ENCODE results near the gene SCYGR6. TPM values are rescaled to one million over a fixed set of nuclear protein-coding genes. Genes with fewer than 3 reads are reported as not detected.

SCYGR6 gene
- total RNA-seq, 1 experiment from 2014 or later: not detected

GRCh38 chr2:227713291-227713690, 11.3 kb downstream of the SCYGR6 start:
- Histone ChIP-seq H3K4me3 (replicated peaks in 1 of 2; ENCODE audit: low read depth in 1 of 2, low read length in 2 of 2) (no peak overlapping the region), H3K9me2 (ENCODE audit: insufficient read depth) (no peaks in the 10 kb centered on the region), H3K4me1 (ENCODE audit: control insufficient read depth in 1 of 2, insufficient read depth in 2 of 2, low read length in 2 of 2) (no peaks in the 10 kb centered on the region), H3K27ac (ENCODE audit: low read depth, low read length) (no peak overlapping the region), H3K79me2 (ENCODE audit: insufficient read depth, low read length) (no peaks in the 10 kb centered on the region), H3K4me2 (ENCODE audit: low read length) (no peak overlapping the region), H3K36me3 (ENCODE audit: control insufficient read depth in 1 of 2, insufficient read depth in 2 of 2, low read length in 2 of 2) (no peaks in the 10 kb centered on the region), H3K9ac (ENCODE audit: low read length) (no peak overlapping the region), H2AFZ (ENCODE audit: low read depth, low read length, poor library complexity, severe bottlenecking) (no peak overlapping the region), H4K20me1 (ENCODE audit: insufficient read depth) (no peaks in the 10 kb centered on the region), H3K27me3 (ENCODE audit: insufficient read depth, low read length) (no peaks in the 10 kb centered on the region), H3K9me3 (ENCODE audit: control insufficient read depth in 1 of 2, insufficient read depth in 1 of 2, low read depth in 1 of 2, low read length in 2 of 2) (no peaks in the 10 kb centered on the region)
- TF ChIP-seq, protein P1, sequence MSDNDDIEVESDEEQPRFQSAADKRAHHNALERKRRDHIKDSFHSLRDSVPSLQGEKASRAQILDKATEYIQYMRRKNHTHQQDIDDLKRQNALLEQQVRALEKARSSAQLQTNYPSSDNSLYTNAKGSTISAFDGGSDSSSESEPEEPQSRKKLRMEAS (IDR thresholded peaks at IDR 0.05): no peak
- TF ChIP-seq RAD21 (IDR thresholded peaks at IDR 0.05; ENCODE audit: low read depth): no peak
- ATAC-seq: no peak
- DNase-seq (ENCODE audit: low read depth, low spot score): no peak
- no TSS peak for BruUV-seq (replicated peaks)
- POLR2A ChIA-PET: no interaction called here
- RAD21 ChIA-PET (ENCODE audit: low non-redundant PET in 1 of 2, low total read pairs in 2 of 2, uncharacterized antibody in 2 of 2, unreplicated experiment in 2 of 2): no interaction called here
- intact Hi-C loops (cut with micrococcal nuclease): no loop called here
- CTCF ChIA-PET: no interaction called here

- POLR2A ChIA-PET: no interaction called here
- H3K27ac ChIP-seq (ENCODE audit: low read depth, low read length): no peak overlapping the region
- H3K4me2 ChIP-seq (ENCODE audit: low read length): no peak overlapping the region
- CTCF ChIA-PET: no interaction called here
- TF ChIP-seq EZH2 (IDR thresholded peaks at IDR 0.05) (no peak), SIN3A (IDR thresholded peaks at IDR 0.05; ENCODE audit: low read depth) (no peak), CBX3 (IDR thresholded peaks at IDR 0.05; ENCODE audit: low read depth) (no peak), POLR2A (IDR thresholded peaks at IDR 0.05; ENCODE audit: borderline replicate concordance, extremely low read depth, insufficient read depth, insufficient read length) (no peak), SP1 (IDR thresholded peaks at IDR 0.05; ENCODE audit: low read depth) (no peak), YY1 (IDR thresholded peaks at IDR 0.05; ENCODE audit: extremely low read depth, insufficient replicate concordance, low read depth, low read length) (no peak), POLR2AphosphoS5 (IDR thresholded peaks at IDR 0.05; ENCODE audit: low read depth, low read length) (no peak), ELF1 (IDR thresholded peaks at IDR 0.05; ENCODE audit: borderline replicate concordance, low read depth) (no peak), RAD21 (IDR thresholded peaks at IDR 0.05; ENCODE audit: low read depth) (no peak), SRF (IDR thresholded peaks at IDR 0.05; ENCODE audit: low read depth) (no peak)
- no peaks in the 10 kb centered on the region for H3K36me3 ChIP-seq (ENCODE audit: control insufficient read depth in 1 of 2, insufficient read depth in 2 of 2, low read length in 2 of 2)
- H4K20me1 ChIP-seq (ENCODE audit: insufficient read depth): no peaks in the 10 kb centered on the region
- intact Hi-C loops (cut with micrococcal nuclease): no loop called here
- H3K4me3 ChIP-seq (replicated peaks in 1 of 2; ENCODE audit: low read depth in 1 of 2, low read length in 2 of 2): no peak overlapping the region
- H2AFZ ChIP-seq (ENCODE audit: low read depth, low read length, poor library complexity, severe bottlenecking): no peak overlapping the region
- H3K79me2 ChIP-seq (ENCODE audit: insufficient read depth, low read length): no peaks in the 10 kb centered on the region
- no peaks in the 10 kb centered on the region for H3K9me2 ChIP-seq (ENCODE audit: insufficient read depth)
- H3K9me3 ChIP-seq (ENCODE audit: control insufficient read depth in 1 of 2, insufficient read depth in 1 of 2, low read depth in 1 of 2, low read length in 2 of 2): no peaks in the 10 kb centered on the region
- no peaks in the 10 kb centered on the region for H3K27me3 ChIP-seq (ENCODE audit: insufficient read depth, low read length)
- H3K4me1 ChIP-seq (ENCODE audit: control insufficient read depth in 1 of 2, insufficient read depth in 2 of 2, low read length in 2 of 2): no peaks in the 10 kb centered on the region
- ATAC-seq: no peak
- RAD21 ChIA-PET (ENCODE audit: low non-redundant PET in 1 of 2, low total read pairs in 2 of 2, uncharacterized antibody in 2 of 2, unreplicated experiment in 2 of 2): no interaction called here
- DNase-seq (ENCODE audit: low read depth, low spot score): no peak
- no peak overlapping the region for H3K9ac ChIP-seq (ENCODE audit: low read length)
- BruUV-seq (replicated peaks): no TSS peak
Measured at GRCh38 chr2:227710986-227711385, 13.6 kb downstream of the SCYGR6 start.

Measured in HCT116 (cell line).